ENCODE results near the gene SOD3. TPM values are rescaled to one million over a fixed set of nuclear protein-coding genes. Genes with fewer than 3 reads are reported as not detected.

SOD3 gene
- total RNA-seq, 3 donors from 2014 or later (not counting 1 experiment from before 2014, with no cell fraction given), result not detected

- Mint-ChIP-seq H3K36me3 (no peaks in the 10 kb centered on the region), H3K9me3 (peaks cover 0 to 2% of the 10 kb centered on the region in 2 donors), H3K27ac (no peak overlapping the region), H3K27me3 (ENCODE audit: low read depth in 2 of 2) (peaks cover 6 to 23% of the 10 kb centered on the region in 2 donors), H3K4me1 (peaks cover 0 to 4% of the 10 kb centered on the region in 2 donors), H3K4me3 (no peak overlapping the region)
- TF ChIP-seq CTCF (IDR thresholded peaks at IDR 0.05), result no peak
- Histone ChIP-seq H3K27ac (ENCODE audit: low read length) (no peak overlapping the region), H3K27me3 (ENCODE audit: control insufficient read depth, insufficient read depth, low read length) (no peaks in the 10 kb centered on the region), H3K9me3 (ENCODE audit: control insufficient read depth, insufficient read depth, low read length) (no peaks in the 10 kb centered on the region), H3K4me3 (ENCODE audit: low read length) (no peak overlapping the region), H3K36me3 (ENCODE audit: control insufficient read depth, insufficient read depth, low read length) (no peaks in the 10 kb centered on the region), H3K4me1 (ENCODE audit: control insufficient read depth, insufficient read depth, low read length) (no peaks in the 10 kb centered on the region)
- ATAC-seq (no peak), DNase-seq (no peak)
- intact Hi-C loops (cut with micrococcal nuclease), result no loop called here
- 87% methylated on average over 11 of the region's 11 CpGs for WGBS (ENCODE audit: insufficient coverage)
Measured at GRCh38 chr4:24806206-24806990, 11.0 kb downstream of the SOD3 start.

GRCh38 chr4:24807611-24808010, 12.2 kb downstream of the SOD3 start:
- Histone ChIP-seq H3K27ac (ENCODE audit: low read length) (no peak overlapping the region), H3K4me3 (ENCODE audit: low read length) (no peak overlapping the region), H3K9me3 (ENCODE audit: control insufficient read depth, insufficient read depth, low read length) (no peaks in the 10 kb centered on the region), H3K27me3 (ENCODE audit: control insufficient read depth, insufficient read depth, low read length) (no peaks in the 10 kb centered on the region), H3K36me3 (ENCODE audit: control insufficient read depth, insufficient read depth, low read length) (no peaks in the 10 kb centered on the region), H3K4me1 (ENCODE audit: control insufficient read depth, insufficient read depth, low read length) (no peaks in the 10 kb centered on the region)
- H3K4me3 Mint-ChIP-seq, result no peak overlapping the region
- no peak overlapping the region for H3K27ac Mint-ChIP-seq
- 77% methylated on average over 5 of the region's 5 CpGs for WGBS (ENCODE audit: insufficient coverage)
- peaks cover 2% of the 10 kb centered on the region in 2 donors for H3K9me3 Mint-ChIP-seq
- DNase-seq (no peak), ATAC-seq (no peak)
- peaks cover 9 to 13% of the 10 kb centered on the region in 2 donors for H3K27me3 Mint-ChIP-seq (ENCODE audit: low read depth in 2 of 2)
- H3K4me1 Mint-ChIP-seq, result peaks cover 0 to 4% of the 10 kb centered on the region in 2 donors
- no peaks in the 10 kb centered on the region for H3K36me3 Mint-ChIP-seq
- intact Hi-C loops (cut with micrococcal nuclease), result no loop called here
- TF ChIP-seq CTCF (IDR thresholded peaks at IDR 0.05), result no peak

GRCh38 chr4:24808261-24808660, 12.9 kb downstream of the SOD3 start:
- Mint-ChIP-seq H3K36me3 (no peaks in the 10 kb centered on the region), H3K27ac (no peak overlapping the region), H3K9me3 (peaks cover 2 to 3% of the 10 kb centered on the region in 2 donors), H3K27me3 (ENCODE audit: low read depth in 2 of 2) (peaks cover 8 to 9% of the 10 kb centered on the region in 2 donors), H3K4me1 (peaks cover 0 to 4% of the 10 kb centered on the region in 2 donors), H3K4me3 (no peak overlapping the region)
- DNase-seq (no peak), ATAC-seq (no peak)
- Histone ChIP-seq H3K4me1 (ENCODE audit: control insufficient read depth, insufficient read depth, low read length) (no peaks in the 10 kb centered on the region), H3K27ac (ENCODE audit: low read length) (no peak overlapping the region), H3K27me3 (ENCODE audit: control insufficient read depth, insufficient read depth, low read length) (no peaks in the 10 kb centered on the region), H3K4me3 (ENCODE audit: low read length) (no peak overlapping the region), H3K36me3 (ENCODE audit: control insufficient read depth, insufficient read depth, low read length) (no peaks in the 10 kb centered on the region), H3K9me3 (ENCODE audit: control insufficient read depth, insufficient read depth, low read length) (no peaks in the 10 kb centered on the region)
- 93% methylated on average over 14 of the region's 14 CpGs for WGBS (ENCODE audit: insufficient coverage)
- intact Hi-C loops (cut with micrococcal nuclease), result no loop called here
- TF ChIP-seq CTCF (IDR thresholded peaks at IDR 0.05), result no peak

Measured in natural killer cell (primary cell).